GM20431 (cell line): ENCODE results near the gene COL6A3.

Experiments used
- in situ Hi-C: fragments of 300-500 bp; cut with MseI, MboI; formaldehyde crosslinking; loops from one replicate; pipeline ENCODE4 v1.15.0; 2020; ENCODE audit warnings: low sequenced_read_pairs; ENCODE audit not compliant: unreplicated experiment

COL6A3 gene

GRCh38 chr2:237323656-237324055 is 90.3 kb downstream of the COL6A3 start:
- in situ Hi-C loops, result no loop called here

- in situ Hi-C loops, result no loop called here
Measured at GRCh38 chr2:237322564-237322963, 91.4 kb downstream of the COL6A3 start.

DNA sequence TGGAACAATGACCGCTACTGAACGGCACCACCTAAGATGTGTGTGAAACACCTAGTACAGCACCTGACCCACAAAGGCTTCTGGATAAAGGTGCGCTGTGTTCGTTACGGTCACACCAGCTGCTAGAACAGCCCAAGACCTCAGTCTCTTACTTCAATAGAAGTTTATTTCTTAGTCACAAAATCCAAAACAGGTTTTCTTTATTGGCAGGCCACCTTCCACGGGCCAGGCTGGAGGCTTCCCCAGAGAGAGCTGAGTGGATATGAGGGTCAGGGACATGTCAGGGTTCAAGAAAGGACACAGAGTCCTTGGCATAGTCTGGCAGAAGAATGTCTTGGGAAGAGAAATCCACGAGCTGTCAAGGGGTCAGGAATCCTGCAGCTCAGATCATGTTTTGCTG is 92.2 kb downstream of the COL6A3 start:
- in situ Hi-C loops, result no loop called here

GRCh38 chr2:237320801-237321560 is 93.0 kb downstream of the COL6A3 start:
- in situ Hi-C loops, result no loop called here

DNA sequence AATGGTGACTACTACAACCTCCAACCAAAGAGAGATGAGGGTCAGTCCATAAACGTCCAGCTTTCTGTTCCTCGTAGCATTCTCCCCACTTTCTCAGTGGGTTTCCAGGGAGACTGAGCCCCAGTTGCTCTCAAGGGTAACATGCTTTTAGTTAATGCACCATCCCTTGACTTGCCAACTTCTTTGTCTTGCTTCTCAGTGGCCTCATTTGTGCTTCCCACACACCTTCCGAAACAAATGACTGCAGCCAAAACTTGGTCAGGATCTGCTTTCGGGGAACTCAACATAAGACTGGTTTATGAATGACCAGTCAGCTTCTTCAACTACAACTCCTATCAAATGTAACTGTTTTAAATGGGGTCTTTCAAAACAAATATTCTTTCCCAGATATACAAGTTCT is 94.1 kb downstream of the COL6A3 start:
- in situ Hi-C loops, result no loop called here

GRCh38 chr2:237319086-237319820 is 94.7 kb downstream of the COL6A3 start:
- in situ Hi-C loops, result no loop called here

GRCh38 chr2:237316339-237316738 is 97.6 kb downstream of the COL6A3 start:
- in situ Hi-C loops, result no loop called here

GRCh38 chr2:237315829-237316225 is 98.1 kb downstream of the COL6A3 start:
- in situ Hi-C loops, result no loop called here

- in situ Hi-C loops, result no loop called here
Measured at GRCh38 chr2:237315170-237315828, 98.7 kb downstream of the COL6A3 start.

DNA sequence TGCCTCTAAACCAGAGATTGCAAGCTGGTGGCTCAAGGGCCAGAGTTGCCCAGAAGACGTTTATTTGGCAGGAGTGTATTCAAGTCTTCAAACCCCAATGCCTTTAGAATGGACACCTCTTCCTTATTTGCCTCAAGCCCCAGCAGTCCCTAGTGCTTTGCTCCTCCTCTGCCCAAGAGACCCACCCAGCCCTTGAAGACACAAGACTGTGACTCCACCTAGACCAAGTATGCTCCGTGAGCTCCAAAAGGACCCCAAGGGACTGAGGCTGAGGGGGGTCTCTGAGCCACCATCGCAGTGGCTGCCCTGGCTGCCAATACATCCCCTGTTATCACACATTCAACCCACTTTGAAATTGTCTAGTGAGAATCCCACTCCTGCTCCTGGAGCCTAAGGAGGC is 99.3 kb downstream of the COL6A3 start:
- in situ Hi-C loops, result no loop called here

GRCh38 chr2:237314198-237314597 is 99.8 kb downstream of the COL6A3 start:
- in situ Hi-C loops, result no loop called here

DNA sequence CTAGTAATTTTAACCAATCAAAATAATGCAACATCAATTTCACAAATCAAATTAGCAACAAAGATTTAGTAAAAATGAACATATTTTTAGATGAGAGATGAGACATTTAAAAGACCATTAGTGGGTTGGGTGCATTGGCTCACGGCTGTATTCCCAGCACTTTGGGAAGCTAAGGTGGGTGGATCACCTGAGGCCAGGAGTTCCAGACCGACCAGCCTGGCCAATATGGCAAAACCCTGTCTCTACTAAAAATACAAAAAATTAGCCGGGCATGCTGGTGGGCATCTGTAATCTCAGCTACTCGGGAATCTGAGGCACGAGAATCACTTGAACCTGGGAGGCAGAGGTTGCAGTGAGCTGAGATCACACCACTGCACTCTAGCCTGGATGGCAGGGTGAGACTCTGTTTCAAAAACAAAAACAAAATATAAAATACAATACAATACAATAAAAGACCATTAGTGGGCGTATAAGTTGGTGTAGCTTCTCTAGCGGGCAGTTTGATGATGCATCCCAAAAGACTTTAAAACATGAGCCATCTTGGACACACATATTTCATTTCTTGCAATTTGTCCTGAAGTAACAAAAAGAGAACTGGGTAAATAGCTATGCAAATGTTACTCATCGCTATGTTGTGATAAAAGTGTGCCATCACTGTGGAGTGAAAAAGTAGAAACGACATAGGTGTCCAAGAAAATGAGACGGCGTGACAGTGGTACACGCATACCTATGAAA is 101.8 kb downstream of the COL6A3 start:
- in situ Hi-C loops, result no loop called here

DNA sequence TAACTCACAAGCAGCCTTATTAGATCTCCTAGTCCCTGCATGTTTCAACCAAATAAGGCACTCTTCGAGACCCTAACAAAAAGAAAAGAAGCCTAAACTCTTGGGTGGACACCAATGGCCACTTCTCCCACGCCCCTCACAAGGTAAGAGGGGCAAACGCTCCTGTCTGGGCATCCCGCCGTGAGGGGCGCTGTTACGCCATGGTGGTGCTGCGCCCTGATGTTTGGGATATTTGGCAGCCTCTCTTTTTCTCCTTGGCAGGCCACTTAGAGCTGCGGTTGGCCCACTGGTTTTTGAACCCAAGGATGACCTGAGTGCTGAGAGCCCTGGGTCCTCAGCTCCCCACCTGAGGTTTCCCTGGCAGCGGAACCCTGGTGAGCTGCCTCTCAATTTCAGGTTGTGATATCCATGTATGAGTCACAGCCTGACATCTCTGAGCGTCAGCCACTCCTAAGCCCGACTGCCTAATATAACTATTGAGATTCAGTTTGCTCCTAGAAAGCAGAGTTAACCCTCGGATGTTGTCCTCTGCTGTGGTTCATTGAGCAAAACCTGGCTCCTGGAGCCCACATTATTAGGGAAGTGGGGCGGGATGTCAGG is 103.3 kb downstream of the COL6A3 start:
- in situ Hi-C loops, result no loop called here

GRCh38 chr2:237309416-237309815 is 104.5 kb downstream of the COL6A3 start:
- in situ Hi-C loops, result no loop called here

- in situ Hi-C loops, result no loop called here
Measured at GRCh38 chr2:237309011-237309410, 105.0 kb downstream of the COL6A3 start.

- in situ Hi-C loops, result no loop called here
Measured at GRCh38 chr2:237307474-237307873, 106.5 kb downstream of the COL6A3 start.

DNA sequence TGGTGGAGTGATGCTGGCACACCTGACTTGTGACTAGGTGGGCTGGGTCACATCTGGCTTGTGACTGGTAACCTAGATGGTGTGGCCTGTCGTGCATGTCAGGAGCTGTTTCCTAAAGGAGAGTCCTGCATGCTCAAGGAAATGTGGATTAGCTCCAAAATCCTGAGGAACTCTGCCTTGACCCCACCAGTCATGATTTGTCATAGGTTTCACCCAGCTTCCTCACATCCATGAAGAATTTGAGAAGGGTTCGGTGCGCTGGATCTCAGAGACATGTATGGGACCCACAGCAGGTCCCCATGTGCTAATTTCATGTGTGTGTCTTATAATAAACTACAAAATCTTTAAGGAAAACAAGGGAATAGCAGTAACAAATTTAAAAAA is 107.2 kb downstream of the COL6A3 start:
- in situ Hi-C loops, result no loop called here

- in situ Hi-C loops, result no loop called here
Measured at GRCh38 chr2:237306083-237306786, 107.7 kb downstream of the COL6A3 start.

GRCh38 chr2:237305579-237305978 is 108.4 kb downstream of the COL6A3 start:
- in situ Hi-C loops, result no loop called here
